ENCODE results near the gene AMOTL2.
A peak's percentile ranks its signal among the peaks of the same experiment; 100 is the strongest.

The AMOTL2 gene

DNA sequence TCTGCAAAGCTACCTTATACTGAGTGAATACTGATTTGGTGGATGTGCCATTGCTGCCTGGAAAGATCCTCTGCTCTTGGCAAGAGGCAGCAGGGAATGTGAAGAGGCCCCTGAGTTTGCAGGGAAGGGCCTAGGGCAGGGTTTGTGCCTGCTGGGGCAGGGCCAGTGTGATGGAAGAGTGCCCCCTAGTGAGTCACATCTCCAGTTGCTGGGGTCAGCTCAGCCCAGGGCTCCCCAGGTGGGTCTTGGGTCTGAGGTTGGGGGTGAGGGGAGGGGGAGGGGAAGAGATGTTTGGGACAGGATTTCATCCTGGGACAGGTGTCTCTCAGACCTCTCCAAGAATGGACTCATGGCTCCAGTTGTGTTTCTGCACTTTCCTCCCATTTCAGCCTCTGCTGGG is 4.1 kb upstream of the AMOTL2 start:
- no peak for DNase-seq

DNA sequence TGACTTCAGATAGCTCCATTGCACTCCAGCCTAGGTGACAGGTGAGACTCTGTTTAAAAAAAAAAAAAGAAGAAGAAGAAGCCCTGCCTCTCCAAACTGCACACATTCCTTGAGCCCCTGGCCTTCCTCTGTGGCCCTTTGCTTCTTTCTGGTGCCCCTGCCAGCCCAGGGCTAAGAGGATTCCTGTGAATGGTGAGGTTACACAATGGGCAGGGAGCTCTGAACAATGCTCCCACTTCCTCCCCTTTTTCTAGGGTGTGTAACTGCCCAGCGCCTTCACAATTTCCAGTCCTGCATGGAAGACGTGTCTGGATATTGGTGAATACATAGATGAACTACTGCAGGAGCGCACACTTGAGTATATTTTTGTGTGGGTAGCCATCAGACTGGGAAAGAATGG is 3.6 kb upstream of the AMOTL2 start:
- no peak for DNase-seq

DNA sequence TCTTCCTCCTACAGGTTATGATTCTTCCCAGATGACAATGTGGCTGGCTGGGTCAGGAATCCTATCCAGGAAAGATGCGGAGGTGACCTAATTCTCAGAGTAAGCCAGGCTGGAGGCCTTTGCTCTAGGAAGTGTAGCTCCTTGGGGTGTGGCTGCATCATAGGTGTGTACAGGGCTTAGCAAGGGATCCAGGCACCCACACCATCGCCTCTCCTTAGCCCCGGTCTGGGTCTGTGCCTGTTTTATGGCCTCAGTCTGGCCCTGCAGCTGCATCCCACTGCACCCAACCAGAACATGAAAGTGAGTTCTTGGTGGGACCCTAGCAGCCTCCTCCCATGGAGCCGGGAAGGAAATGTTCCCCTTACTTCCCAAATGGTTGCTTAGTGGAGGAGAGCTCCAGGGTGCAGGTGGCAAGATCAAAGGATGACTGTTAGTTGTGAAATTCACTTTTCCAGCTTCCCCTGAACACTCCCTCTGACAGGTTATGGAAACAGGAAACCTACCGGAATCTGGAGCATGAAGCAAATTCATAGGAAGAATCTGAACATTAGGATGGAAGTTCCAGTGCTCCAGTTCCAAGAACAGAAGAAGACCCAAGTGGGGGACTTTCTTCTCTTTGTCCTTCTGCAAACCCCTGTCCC is 2.7 kb upstream of the AMOTL2 start:
- DNase-seq, result no peak

DNA sequence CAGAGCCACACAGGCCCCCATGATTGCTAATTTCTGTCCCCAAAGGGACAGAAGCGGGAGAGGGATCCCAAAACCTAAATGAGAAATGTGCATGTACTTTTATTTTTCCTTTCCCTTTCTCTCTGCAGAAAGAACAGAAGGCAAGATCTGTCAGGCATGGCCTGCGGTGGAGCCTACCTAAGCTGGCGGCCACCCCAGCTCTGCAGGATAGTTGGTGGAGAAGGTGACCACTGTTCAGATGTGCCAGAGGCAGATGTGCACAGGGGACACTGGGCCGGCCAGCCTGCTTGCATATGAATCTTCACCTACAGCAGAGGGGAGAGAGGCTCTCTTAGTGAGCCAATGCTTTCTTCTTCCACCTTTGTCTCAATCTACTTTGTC is 2.1 kb upstream of the AMOTL2 start:
- DNase-seq, result no peak

DNA sequence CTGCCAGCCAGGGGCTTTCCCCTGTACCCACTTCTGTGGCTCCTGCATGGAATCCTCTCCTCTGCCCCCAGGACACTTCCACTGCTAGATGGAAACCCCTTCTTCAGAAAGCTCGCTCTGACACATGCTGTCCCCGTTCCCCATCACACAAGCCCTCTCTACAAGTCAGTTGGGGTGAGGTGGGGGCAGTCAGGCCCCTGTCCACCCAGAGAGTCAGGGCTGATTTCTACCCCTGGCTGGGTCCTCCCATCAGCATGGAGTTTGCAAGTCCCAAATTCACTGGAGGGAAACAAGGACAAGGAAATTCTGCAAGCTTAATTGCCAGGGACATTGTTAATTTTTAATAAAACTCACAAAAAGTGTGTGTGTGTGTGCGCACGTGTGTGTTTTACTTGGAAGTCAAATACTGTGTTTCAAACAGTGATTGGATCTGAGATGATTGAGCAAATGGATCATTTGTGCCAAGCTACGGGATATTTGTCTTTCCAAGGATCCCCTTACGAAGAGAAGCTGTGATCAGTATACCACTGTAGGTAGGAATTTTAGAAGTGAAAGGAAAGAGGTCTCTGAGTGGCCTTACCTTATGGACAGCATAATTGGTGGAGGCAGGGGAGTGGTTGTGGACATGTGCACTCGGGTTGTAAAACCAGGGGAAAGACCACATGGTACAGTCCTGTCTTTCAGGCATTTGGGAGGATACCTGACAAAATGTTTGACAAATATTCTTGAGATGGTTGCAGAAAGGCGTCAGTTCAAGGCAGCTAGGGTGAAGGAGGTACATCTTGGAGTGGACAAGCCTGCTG is 1.5 kb upstream of the AMOTL2 start:
- DNase-seq, result no peak

DNA sequence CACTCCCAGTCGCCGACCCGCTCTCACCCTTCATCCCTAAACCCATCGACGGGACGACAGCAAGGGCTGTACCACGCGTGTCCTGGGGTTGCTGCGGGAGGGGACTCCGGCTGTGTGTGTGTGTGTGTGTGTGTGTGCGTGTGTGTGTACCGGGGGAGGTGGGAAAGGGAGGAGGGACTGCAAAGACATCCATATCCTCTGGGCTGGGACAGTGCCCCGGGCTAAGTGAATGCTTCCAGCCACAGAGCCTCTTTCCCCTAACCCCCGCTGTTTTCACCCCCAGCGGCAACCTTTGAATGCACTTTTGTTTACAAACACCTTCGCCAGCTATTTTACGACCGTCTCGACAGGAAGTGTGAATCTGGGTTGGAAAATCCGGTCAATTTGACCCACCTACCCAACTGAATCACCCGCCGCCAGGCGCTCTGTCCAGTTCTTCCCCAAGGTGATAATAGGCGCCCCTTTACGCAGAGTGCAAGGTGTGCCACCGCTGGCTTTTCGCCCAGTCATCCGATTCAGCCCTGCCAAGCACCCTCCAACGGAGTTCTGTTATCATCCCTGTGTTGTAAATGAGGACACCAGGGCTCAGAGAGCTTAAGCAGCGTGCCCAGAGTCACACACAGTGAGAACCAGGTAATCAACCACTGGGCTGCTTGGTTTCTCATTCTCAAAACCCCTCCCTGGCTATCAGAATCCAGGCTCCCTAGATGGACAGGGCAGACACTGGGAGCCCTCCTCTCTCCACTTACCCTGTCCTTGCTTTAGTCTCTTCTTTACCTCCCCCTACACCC is 739 bp upstream of the AMOTL2 start:
- no peak for DNase-seq

DNA sequence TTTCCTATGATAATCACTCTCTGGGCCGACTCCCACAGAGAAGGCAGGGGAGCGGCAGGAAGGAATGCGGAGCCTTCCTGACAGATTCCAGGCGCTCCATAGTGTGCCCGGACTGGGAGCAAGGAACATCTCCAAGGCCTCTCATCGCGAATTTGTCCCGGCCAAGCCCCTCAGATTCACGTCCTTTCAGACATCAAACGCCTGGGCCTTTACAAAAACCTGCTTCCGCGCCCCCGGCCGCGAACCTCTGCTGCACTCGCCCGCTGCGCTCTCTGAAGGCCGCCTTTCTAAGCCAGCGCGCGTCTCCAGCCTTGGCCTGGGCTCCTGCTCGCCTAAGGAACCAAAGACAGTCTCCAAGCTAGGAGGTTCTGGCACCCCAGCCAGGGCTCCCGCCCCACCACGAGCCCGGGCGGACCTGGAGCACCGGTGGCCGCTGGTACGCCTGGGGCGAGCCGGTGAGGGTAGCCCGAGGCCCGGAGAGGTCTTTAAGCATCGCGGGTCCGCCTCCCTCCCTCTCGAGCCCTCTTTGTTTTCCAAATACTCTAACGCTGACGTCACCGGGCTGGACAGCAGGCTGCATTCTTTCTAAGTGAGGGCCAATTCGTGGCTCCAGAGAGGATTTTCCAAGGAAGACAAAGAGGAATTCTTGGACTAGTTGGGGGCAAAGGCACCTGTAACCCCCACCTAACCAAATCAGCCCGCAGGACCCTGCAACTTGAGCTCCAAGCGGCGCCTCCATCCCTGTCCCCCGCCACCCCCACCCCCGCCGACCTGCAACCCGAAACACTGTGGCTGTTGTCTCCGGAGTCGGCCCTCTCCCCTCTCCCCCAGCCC is 759 bp downstream of the AMOTL2 start:
- DNase-seq, result no peak

DNA sequence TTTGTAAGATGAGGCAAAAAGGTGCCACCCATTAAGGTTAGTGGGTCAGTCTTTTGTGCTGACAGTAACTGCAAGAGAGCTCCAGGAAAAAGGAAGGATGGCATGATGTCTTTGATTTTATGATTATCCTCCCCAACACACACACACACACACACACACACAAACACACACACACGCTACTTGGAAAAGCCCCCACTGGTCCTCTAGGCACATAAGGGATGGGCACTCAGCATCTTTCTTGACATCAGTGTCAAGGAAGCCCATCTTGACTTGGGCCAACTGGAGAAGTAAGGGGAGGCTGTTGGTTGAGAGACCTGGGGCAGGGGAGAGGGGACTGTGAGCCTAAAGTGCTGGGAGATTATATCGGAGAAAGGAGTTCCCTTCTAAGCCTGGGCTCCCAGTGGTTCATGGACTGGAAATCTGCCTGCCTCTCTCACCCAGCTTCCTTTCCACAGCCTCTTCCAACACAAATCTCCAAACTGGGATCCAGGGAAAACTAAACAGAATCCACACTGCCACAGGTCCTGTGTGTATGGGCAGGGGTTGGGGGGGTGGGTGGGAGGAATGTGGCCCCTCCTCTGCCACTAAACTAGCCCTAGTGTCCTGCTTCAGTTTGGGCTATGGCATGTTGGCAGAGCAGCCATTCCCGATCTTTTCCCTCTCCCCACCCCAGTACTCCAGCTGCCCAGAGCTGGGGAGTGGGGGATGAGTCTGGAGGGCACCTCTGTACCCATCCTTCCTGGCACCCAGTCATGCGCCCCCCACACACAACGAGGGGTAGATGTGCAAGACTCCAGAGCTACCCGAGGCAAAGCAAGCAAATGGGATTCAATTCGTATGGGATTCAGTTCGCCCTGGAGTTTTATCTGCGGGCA is 1.6 kb downstream of the AMOTL2 start:
- no peak for DNase-seq

DNA sequence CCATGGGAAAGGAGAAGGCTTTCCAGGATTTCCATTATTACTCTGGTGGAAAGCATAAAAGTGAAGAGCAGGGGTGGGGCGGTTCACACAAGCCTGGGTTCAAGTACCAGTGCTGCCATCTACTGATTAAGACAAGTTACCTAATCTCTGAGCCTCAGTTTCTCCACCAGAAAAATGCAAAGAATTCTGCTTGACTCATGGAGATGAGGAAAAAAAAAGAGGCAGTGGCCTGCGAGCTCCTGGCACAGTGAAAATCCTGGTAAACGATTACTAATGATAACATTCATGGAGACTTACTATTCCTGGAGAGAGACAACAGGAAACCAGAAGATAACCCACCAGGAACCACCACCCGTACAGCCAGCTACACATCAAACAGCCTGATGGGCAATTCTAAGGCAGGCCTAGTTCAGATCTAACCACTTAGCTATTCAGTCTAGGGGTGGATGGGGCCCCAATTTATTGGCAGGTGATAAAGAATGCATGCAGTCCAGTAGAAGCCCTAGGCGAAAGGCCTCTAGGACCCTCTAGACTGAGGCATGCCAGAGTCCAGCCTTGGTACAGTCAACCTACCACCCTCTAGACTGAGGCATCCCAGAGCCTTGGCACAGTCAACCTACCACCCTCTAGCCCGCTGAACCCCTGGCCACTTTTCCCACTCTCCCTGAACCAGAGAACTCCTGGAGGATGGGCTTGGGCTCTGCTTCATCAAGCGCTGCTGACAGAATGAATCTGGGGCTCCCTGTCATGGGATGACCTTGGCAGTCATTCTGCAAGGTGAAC is 2.5 kb downstream of the AMOTL2 start:
- no peak for DNase-seq

DNA sequence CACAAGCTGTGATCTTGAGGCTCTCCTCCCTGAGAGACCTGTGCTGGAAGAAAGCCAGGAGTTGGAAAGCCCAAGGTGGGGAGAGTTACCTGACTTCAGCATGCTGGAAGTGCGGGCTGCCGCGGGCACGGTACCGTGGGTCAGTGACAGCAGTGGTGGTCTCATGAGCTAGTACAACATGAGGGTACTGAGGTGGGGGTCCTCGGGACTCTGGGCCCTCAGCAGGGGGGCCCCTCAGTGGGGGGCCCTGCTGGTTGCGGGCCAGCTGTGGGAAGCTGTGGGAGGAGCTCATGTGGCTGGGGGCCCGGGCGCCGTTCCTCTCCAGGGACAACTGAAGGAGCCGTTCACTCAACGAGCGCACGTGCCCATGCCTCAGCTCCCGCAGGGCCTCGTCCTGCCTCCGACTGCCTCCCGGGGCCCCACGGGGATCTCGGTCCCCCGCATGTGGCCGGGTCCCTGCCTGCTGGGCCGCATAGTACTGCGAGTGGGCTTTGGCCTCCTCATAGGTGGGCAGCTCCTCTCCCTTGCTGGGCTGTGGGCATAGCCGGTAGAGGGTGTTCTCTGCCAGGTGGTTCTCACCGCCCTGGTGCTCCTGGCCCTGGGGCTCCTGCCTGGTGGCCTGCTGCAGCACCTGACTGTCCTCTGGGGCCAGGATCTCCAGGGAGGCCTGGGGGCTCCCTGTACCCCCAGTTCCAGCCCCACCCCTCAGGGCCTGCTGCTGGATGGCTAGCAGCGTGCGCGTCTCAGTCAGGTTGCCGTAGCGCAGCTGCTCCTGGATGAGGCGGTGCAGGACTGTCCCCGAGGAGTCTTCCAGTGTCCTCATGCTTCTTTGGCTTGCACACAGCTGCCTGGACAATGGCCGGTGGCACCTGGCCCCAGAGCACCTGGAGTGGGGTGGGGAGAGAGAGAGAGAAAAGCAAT is 3.4 kb downstream of the AMOTL2 start:
- DNase-seq, result peak; percentile 15

DNA sequence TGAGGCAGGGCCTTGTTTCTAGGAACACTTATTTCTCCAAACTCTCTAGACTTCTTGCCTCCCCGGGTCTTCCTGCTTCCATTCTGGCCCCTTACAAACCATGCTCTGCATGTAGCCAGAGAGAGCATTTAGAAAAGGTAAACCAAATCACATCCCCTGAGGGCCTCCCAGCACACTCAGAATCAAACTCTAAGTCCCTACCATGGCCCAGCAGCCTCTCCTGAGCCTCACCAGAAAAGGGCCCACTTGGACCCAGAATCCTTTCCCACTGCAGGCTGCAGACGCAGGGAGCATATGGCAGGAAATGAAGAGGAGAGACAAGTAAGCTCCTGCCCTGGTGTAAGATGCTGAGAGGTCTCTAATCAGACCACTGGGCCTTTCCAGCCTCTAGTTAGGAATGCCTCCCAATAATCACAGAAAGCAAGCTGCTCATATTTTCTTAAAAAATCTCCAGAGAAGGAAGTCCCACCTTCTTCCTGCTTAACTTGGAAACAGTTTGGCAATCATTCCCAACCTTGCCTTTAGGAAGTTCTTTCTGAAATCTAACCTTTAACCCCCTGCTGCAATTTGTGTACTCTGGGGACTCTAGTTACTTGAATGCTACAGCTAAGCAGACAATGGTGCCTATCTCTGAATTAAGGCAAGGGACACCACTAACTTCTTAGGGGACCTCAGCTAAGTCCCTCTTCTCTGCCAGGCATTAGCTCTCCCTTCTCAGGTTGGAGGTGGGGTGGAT is 4.2 kb downstream of the AMOTL2 start:
- DNase-seq, result no peak

DNA sequence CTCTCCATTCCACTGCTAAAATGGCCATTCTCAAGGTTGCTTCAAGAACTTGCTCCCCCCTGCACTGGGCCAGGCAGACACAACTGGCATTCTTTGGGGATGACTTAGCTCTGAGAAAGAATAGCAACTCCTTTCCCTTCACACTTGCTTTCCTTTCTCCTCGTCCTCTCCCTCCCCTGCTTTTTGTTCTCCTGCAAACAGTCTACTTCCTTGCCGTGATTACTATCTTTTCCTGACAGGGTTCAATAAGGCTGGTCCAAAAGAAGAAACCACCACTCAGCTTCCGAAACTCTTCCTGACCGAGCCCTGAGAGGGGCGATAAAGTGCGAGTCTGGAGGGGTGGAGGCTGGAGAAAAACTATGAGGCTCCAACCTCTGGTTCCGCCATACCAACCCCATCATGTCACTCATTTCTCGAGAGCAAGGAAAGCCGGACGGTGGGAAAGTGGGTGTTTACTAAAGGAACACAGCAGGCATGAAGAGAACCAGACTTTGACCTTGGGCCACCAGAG is 5.0 kb downstream of the AMOTL2 start:
- DNase-seq, result no peak

DNA sequence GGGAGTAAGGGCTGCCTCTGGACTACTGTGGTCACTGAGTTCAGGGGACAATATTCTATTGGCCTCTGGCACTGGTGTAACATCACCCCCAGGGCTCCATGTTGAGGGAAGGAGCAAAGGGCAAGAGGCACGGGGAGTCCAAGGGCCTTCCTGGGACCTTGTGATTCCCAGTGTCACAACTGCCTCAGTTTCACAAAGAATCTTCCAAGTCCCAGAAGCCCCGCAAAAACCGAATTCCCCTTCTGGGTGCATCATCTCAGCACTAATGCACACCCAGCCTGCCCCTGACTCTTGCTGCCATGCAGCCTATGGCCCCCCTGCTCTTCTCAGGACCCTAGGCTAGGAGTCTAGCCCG is 5.5 kb downstream of the AMOTL2 start:
- no peak for DNase-seq

DNA sequence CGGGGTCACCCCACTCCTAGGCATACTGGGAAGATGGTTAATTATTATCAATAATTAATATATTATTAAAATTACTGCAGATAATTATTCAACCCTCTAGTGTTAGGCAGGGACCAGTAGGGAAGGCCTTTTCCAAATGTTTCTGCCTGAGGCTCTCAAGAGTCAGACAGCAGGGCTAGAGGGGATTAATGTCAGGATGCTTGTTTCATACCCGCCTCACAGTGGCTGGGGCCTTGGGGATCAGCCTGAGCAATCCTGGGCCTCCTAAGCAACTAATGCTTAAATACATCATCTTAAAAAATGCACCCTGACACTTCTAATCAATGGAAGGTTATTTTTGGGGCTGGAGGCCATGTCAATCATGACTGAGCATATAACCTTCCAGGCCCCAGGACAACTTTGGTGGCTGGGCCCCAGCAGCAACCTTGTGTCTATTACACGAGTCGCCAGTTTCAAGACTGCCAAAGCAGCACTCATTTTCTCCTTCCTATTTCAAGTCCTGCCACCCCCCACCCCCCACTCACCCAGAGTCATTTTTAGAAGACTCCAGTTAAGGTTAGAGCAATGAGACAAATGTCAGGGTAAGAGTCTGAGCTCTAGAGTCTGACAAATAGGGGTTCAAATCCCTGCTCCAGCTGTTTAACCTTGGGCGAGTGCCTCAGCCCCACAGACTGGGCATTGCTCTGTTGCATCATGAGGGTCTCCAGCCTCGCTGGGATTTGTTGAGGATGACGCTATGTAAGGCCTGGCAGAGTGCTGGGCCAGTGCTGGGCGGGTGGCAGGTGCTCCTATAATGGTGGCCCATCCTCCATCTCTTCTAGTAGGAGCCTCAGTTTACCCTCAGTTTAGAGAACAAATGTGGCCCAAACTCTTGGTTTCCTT is 6.1 kb downstream of the AMOTL2 start:
- DNase-seq, result no peak

DNA sequence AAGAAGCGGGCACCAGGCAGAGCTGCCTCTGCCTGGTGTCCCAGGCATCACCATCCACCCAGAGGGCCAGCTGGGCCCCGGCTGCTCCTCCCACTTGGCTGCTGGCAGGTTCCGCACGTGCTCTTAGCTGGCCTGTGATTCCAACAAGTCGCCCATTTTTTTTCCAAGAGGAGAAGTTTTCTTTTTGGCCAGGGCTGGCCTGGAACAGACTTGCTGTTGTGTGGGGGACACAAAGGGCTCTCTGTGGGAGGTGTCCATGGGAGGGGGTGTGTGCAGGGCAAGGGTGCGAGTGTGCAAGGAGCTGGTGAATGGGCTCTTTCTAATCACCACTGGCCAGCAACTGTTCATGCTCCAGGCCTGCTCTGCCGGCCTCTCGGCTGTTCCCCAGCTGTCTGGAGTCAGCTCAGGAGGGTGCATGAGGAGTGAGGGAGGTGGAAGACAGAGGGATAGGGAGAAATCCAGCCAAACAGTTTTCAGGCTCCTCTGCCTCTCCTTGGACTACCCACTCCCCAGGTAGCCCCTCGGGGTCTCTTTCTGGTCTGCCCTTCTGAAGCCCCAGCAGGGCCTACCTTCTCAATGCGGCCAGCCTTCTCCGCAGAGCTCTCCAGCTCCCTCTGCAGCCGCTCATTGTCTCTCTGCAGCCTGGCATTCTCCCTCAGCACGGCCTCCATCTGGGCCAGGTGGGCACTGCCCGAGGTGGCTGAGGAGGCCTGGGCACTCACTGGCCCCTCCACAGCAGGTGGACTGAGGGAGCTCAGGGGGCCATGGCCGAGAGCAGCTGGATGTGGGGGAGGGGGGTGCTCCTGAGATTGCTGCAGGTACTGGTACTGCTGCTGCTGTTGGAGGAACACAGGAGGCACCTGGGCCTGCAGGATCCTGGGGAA is 7.1 kb downstream of the AMOTL2 start:
- no peak for DNase-seq

DNA sequence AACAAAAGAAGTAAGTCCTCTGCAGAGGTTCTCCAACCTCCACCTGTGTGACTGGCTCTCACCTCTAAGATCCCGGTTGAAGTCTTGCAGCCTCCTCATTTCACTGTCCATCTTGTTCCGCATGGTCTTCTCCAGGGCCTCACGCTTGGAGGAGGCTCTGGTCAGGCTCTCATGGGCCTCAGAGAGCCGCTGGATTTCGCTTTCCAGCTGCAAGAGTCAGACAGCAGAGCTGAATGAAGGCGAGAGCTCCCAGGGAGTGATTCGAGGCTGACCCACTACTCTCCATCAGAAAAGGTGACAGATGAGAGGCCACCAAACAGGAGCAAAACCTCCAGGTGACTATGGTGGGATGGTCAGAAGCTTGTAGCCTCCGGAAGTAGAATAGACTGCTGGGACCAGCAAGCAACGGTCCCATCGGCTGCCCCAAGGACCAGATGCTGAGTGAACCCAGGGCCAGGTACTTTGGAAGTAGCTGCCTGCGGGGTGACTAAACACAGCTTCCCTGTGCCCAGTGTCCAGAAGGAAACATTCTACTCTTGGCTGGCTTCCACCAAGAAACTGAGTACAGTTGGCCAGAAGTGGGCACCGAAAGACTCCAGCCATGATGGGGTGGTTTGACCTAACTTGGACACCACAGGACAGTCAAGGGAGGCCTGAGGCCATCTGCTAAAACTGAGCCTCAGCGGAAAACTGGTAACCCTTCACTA is 7.9 kb downstream of the AMOTL2 start:
- no peak for DNase-seq

DNA sequence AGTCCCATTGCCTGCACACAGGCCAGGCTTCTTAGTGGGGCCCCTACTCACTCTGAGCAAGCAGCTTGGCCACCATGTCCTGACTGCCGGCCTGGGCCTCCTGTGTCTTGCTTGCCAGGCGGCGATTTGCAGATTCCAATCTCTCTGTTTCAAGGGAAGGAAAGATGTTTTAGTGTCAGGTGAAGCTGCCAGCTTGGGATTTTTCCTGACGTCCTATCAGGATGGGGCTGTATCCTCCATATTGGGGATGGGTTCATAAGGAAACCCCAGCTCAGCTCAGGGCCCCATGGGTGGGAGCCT is 8.5 kb downstream of the AMOTL2 start:
- no peak for DNase-seq

Data from NCI-H2171 (cell line).